Fibroblast of the aortic adventitia (primary cell): ENCODE measurements around the gene PLEKHJ1. TPM values are rescaled to one million over a fixed set of nuclear protein-coding genes. Genes with fewer than 3 reads are reported as not detected.
"Not testable (repeated sequence)": the region's sequence is repeated elsewhere in the genome, so short reads cannot be mapped to it uniquely, and the experiment has no call there.

Experiments
- DNase-seq: peaks from one replicate; pipeline ENCODE4 v3.0.0-alpha.2; 2010; ENCODE audit warnings: low read depth
- H3K4me3 ChIP-seq: 2 replicates; pipeline ENCODE4 v1.5.1; 2011; ENCODE audit warnings: low read depth, mild to moderate bottlenecking, control low read depth, low read length, moderate library complexity
- CTCF ChIP-seq: IDR thresholded peaks from 2 replicates; pipeline ENCODE4 v1.5.1; 2011; ENCODE audit warnings: mild to moderate bottlenecking, low read length, control low read depth, inconsistent platforms; ENCODE audit not compliant: insufficient read depth
- total RNA-seq: library from RNA; depleted of rRNA; stranded (reverse); fragments of >200 nt; gene quantifications from 2 replicates; pipeline ENCODE4 v1.2.3, GENCODE V29; 2012; ENCODE audit warnings: low replicate concordance

The PLEKHJ1 gene
- 30.9 and 33.4 TPM in 2 replicates for total RNA-seq

GRCh38 chr19:2236314-2237050, at the start of gene PLEKHJ1, which contains the start of gene SF3A2:
Gene PLEKHJ1, minus strand, starts transcription at chr19:2236329. Its CDS starts 81 bp downstream, at chr19:2236248.
Gene SF3A2, plus strand, starts transcription at chr19:2236824. Its CDS starts 6,595 bp downstream, at chr19:2243419.
- peak within 1 kb of the TSS; percentile 84 for H3K4me3 ChIP-seq
- DNase-seq: peak; percentile 98
- peak; percentile 91 for TF ChIP-seq CTCF

- H3K4me3 ChIP-seq: no peak overlapping the region
- no peak for TF ChIP-seq CTCF
- no peak for DNase-seq
Measured at GRCh38 chr19:2283835-2284507, 47.8 kb upstream of the PLEKHJ1 start.

- no peak for DNase-seq
- TF ChIP-seq CTCF: no peak
Measured at GRCh38 chr19:2282862-2283237, 46.7 kb upstream of the PLEKHJ1 start.

GRCh38 chr19:2282062-2282861, 46.1 kb upstream of the PLEKHJ1 start, which contains the start of gene PEAK3:
Gene PEAK3, minus strand, starts transcription at chr19:2282175. Its CDS starts 1,244 bp downstream, at chr19:2280931.
- H3K4me3 ChIP-seq: peak within 1 kb of the TSS; percentile 17
- no peak for DNase-seq
- TF ChIP-seq CTCF: no peak

More at GRCh38 chr19:2282862-2283237, 46.7 kb upstream of the PLEKHJ1 start:
- H3K4me3 ChIP-seq: no peak overlapping the region

GRCh38 chr19:2281265-2282061, 45.3 kb upstream of the PLEKHJ1 start:
- not testable (repeated sequence) for DNase-seq, H3K4me3 ChIP-seq

- no peak for DNase-seq
- TF ChIP-seq CTCF: no peak
- H3K4me3 ChIP-seq: no peak overlapping the region
Measured at GRCh38 chr19:2280633-2281264, 44.6 kb upstream of the PLEKHJ1 start.
